Measurements from ENCODE around the gene CCL19.

Gene CCL19

DNA sequence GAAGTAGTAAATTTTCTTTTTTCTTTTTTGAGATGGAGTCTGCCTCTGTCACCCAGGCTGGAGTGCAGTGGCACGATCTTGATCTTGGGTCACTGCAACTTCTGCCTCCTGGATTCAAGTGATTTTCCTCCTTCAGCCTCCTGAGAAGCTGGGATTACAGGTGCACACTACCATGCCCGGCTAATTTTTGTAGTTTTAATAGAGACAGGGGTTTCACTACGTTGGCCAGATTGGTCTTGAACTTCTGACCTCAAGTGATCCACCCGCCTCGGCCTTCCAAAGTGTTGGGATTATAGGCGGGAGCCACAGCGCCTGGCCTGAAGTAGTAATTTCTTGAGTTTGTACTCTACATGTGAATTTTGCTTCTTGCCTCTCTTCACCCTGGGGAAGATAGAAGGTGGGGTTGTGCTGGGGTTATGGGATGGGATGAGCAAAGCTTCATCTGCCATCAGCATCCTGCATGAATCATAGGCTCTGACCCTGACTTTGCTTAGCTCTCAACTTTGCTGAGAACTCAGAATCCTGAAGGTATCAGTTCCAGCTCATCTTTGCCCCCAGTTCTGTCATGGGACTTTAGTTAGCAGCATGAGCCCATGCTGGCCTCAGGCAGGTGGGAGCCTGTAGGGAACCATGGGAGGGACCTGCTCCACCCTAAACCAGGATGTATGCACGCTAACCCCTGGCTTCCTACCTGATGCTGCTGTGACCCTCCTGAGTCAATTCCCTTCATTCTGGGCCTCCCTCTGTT, 28.1 kb upstream of the CCL19 start:
- TF ChIP-seq, protein P1, sequence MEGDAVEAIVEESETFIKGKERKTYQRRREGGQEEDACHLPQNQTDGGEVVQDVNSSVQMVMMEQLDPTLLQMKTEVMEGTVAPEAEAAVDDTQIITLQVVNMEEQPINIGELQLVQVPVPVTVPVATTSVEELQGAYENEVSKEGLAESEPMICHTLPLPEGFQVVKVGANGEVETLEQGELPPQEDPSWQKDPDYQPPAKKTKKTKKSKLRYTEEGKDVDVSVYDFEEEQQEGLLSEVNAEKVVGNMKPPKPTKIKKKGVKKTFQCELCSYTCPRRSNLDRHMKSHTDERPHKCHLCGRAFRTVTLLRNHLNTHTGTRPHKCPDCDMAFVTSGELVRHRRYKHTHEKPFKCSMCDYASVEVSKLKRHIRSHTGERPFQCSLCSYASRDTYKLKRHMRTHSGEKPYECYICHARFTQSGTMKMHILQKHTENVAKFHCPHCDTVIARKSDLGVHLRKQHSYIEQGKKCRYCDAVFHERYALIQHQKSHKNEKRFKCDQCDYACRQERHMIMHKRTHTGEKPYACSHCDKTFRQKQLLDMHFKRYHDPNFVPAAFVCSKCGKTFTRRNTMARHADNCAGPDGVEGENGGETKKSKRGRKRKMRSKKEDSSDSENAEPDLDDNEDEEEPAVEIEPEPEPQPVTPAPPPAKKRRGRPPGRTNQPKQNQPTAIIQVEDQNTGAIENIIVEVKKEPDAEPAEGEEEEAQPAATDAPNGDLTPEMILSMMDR (IDR thresholded peaks at IDR 0.05; ENCODE audit: insufficient read depth, low read depth, low read length, missing control alignments): no peak
- DNase-seq (ENCODE audit: low read depth): peak; percentile 15

DNA sequence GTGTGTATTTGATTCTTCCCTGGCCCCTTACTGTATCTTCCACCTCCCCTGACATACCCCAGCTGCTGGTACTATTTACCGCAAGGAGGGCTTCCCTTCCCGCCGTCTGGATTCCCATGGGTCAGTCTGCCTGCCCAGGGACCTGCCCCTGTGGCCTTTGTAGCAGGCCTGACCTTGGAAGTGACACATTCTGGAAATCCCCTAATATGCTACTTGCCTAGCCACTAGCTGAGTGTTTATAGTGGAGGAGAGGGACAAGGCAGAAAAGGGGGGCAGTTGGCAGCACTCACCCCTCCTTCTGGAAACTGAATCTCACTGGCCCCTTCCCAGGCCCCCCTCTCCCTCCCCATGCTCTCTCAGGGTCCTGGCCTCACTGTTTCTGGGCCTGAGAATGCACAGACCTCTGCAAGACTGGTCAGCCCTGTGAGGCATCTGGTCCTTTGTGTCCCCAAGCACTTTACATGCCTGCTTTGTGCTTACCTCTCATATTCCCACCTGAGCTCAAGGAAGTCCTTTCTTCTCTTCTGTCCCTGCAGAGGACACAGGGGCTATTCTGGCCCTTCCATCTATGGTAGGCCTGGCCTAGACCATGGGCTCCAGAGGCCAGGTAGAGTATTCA, 27.0 kb upstream of the CCL19 start:
- H3K4me3 ChIP-seq (ENCODE audit: low read length): no peak overlapping the region
- TF ChIP-seq, protein P1 (IDR thresholded peaks at IDR 0.05; ENCODE audit: insufficient read depth, low read depth, low read length, missing control alignments): no peak
- DNase-seq (ENCODE audit: low read depth): no peak

More for the DNA sequence above, 28.1 kb upstream of the CCL19 start:
- no peak overlapping the region for H3K4me3 ChIP-seq (ENCODE audit: low read length)

- no peak overlapping the region for H3K4me3 ChIP-seq (ENCODE audit: low read length)
- DNase-seq (ENCODE audit: low read depth): peak; percentile 39
- TF ChIP-seq, protein P1 (IDR thresholded peaks at IDR 0.05; ENCODE audit: insufficient read depth, low read depth, low read length, missing control alignments): no peak
Measured at GRCh38 chr9:34716711-34717110, 25.6 kb upstream of the CCL19 start.

GRCh38 chr9:34715639-34716215, 24.7 kb upstream of the CCL19 start:
- DNase-seq (ENCODE audit: low read depth): peak; percentile 88
- H3K4me3 ChIP-seq (ENCODE audit: low read length): no peak overlapping the region
- TF ChIP-seq, protein P1 (IDR thresholded peaks at IDR 0.05; ENCODE audit: insufficient read depth, low read depth, low read length, missing control alignments): no peak

DNA sequence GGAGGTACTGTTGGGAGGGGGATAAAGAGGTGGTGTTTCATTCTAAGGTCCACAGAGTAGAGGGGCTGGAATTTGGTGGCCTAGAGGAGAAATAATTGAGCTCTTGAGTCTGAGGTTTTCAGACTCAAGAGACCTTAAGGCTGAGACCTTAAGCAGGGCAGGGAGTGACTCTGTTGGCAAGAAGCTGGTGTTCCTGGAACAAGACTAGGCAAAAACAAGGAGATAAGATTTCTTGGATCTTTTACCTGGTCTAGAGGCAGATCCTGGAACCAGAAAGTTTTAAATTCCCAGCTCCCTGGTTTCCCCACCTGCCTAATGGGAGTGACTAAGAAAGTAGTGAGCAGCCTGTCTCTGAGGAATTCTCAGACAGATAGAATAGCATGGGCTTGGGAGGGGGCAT, 22.9 kb upstream of the CCL19 start:
- DNase-seq (ENCODE audit: low read depth): peak; percentile 7
- TF ChIP-seq, protein P1 (IDR thresholded peaks at IDR 0.05; ENCODE audit: insufficient read depth, low read depth, low read length, missing control alignments): no peak
- no peak overlapping the region for H3K4me3 ChIP-seq (ENCODE audit: low read length)

DNA sequence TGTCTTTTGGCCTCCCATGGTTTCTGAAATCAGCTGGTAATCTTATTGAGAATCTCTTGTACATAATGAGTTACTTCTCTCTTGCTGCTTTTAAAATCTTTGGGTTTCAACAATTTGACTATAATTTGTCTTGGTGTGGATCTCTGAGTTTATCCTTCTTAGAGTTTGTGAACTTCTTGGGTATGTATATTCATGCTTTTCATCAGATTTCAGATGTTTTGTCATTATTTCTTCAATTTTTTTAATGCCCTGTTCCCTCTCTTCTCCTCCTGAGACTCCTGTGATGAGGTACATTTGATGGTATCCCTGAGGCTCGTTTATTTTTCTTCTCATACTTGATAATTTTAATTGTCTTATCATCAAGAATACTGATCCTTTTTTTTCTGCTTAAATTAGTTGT, 21.1 kb upstream of the CCL19 start:
- no peak for DNase-seq (ENCODE audit: low read depth)
- TF ChIP-seq, protein P1 (IDR thresholded peaks at IDR 0.05; ENCODE audit: insufficient read depth, low read depth, low read length, missing control alignments): no peak
- no peak overlapping the region for H3K4me3 ChIP-seq (ENCODE audit: low read length)

All from epithelial cell of esophagus (primary cell).